MV-4-11 (cell line): Measurements from ENCODE around the gene PDE3B.
A peak's percentile ranks its signal among the peaks of the same experiment; 100 is the strongest.
"Not testable (repeated sequence)": the region's sequence is repeated elsewhere in the genome, so short reads cannot be mapped to it uniquely, and the experiment has no call there.

Experiments
- DNase-seq: peaks from one replicate; lab custom pipeline; 2025; lab: John Stamatoyannopoulos, UW

Gene PDE3B

GRCh38 chr11:14643697-14644225 is at the start of gene PDE3B:
Gene PDE3B (plus strand): TSS chr11:14643804. CDS start chr11:14644076, 272 bp downstream.
- DNase-seq = peak; percentile 74

GRCh38 chr11:14595261-14595660 is 48.3 kb upstream of the PDE3B start:
- DNase-seq = not testable (repeated sequence)

GRCh38 chr11:14607713-14608112 is 35.9 kb upstream of the PDE3B start:
- no peak for DNase-seq

DNA sequence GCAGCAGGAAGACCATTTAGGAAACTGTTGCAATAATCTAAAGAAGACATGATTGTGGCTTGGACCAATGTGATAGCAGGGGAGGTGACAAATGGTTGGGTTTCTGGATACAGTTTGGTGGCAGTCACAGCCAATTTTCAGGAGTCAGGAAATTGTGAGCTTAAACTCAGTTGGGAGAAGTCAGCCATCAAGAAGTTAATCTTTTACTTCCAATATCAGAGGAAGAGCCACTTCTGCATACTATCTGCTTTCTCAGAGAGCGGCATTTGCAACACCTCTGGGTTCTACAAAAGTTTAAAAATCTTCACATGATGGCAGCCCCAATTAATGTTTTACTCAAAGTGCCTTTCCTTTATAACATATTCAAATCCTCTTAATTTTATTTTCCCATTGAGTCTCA is 33.7 kb upstream of the PDE3B start:
- DNase-seq = no peak

GRCh38 chr11:14611939-14612338 is 31.7 kb upstream of the PDE3B start:
- DNase-seq = peak; percentile 91

DNA sequence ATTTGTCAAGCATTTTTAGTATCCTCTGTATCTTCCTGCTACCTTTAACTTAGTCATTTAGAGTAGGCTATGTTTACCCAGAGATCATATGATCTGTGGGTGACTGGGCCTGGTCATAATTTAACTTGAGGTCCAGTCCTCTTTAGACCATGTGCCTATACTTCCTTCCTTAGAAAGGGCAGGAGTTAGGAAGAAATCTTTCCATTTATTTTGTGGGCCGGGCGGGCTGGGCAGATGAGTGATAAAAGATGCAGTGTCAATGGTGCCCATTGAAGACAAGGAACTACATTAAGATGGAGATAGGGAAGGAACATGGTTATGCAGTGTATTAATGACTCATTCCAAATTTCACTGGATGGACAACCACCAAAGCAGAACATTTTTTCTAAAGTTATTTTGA is 30.9 kb upstream of the PDE3B start:
- peak; percentile 20 for DNase-seq

DNA sequence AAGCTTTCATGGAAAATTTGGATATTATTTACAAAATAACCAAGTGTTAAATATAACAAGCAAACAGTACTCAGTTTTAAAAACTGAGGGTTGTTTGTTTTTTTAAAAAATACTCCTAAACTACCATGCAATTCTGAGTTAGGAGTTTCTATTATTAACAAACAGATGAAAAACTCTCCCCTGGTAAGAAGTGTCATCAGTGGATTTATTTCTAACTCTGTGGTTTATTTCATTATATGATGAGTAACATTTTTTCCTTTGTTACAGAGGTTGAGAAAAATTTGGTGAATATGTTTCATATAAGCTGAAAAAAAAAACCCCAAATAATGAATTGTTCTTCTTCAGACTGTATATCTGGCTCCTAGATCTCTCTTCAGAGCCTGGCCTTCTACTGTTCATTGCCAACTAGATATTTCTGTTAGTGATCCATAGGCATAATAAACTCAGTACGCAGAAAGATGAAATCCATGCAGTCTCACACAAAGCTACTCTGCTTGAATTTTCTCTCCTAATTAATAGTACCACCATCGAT is 29.4 kb upstream of the PDE3B start:
- DNase-seq = no peak

- DNase-seq = peak; percentile 12
These were observed 26.2 kb upstream of the PDE3B start for GRCh38 chr11:14617241-14618027.

DNA sequence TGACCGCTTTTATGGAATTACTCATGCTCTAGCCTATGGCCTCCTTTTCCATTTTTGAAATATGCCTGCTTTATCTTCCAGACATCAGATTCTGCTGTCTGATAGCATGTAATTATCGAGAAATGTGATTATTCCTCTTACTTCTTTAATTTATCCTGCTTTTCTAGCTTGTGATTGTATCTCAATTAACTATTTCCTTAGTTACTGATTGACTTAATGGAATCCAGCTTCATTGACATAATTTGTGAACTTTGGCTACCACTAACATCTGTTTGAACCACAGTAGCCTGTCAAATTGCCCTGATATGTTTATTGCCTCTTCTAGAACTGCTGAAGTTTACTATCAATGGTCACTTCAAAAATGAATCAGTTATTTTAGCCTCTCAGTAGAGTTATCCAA is 25.5 kb upstream of the PDE3B start:
- DNase-seq = no peak

DNA sequence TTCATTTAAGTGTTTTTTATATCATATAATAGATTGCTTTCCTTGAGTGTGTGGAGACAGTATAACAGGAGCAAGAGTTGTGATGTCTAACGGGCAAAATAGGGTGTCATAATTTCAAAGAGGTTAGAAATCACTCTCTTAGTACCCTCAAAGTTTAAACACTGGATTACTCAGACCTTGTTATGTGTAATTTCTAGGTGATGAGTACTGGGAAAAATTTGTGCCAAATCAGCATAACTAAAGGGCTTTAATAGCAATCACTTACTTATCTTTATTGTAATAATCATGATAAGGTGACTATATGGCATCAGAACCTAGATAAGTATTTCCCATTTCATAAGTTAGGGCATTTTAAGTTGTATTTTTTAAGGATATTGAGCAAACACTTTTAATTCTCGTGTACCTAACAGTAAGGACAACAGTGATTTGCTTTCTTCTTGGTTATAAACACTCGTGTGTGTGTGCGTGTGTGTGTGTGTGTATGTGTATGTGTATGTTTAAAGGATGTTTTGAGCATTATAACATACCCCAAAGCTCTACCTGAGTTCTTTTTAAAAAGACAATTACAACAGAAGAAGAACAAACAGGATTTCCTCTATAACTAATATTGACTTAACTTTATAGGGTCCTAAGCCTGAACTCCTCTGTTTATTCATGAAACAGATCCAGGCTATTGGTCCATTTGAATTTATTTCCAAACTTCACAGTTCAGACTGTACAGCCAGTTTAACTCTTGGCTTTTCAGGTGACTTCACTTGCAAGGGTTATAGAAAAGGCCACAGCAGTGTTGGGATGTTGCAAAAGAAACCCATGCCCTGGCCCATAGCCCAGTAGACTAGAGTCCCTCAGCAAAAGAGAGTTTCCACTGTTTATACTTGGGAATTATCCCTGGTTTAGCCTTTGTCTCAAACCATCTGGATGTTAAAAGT is 23.7 kb upstream of the PDE3B start:
- no peak for DNase-seq

- DNase-seq = peak; percentile 27
These were observed 21.2 kb upstream of the PDE3B start for GRCh38 chr11:14622223-14622954.

- DNase-seq = no peak
These were observed 20.6 kb upstream of the PDE3B start for GRCh38 chr11:14623036-14623435.

DNA sequence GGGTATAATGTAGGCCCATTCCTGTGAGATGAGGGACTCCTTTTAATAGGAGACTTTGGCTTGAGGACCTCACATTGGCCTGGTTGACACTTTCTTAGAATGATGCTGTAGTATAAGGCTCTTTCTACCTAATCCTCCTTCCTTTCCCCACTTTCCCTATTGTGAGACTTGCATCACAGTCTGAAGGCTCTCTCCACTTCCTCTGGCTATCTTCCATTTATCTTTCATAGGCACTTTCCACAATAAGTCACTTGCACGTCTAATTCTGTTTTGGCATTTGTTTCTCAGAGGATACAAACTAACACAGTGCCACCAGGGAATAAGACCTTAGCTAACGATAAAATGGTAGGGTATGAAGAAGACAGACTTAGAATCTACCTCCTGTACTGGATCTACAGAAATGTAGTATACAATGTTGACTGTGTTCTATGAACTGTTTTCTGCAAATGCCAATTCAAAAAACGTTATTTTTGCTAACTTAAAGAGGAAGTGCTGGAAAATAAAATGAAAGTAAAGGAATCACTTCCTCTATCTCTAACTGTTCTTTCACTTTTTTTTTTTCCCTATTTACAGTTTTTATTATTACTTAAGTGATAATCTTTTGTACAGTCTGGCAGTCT is 17.9 kb upstream of the PDE3B start:
- DNase-seq = peak; percentile 93

DNA sequence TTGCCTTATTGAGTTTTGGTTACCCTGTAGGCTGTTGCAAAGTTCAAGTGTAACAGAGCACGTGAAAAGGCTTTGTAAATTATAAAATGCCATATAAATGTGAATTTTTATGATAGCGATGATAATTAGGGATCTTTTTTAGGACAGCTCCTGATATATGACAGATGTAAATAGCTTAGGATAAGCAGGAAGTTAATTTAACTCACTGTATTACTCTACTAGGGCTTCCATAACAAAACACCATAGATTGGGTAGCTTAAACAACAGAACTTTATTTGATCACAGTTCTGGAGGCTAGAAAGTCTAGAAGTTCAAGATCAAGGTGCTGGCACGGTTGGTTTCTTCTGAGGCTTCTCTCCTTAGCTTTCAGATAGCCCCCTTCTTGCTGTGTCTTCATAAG is 17.0 kb upstream of the PDE3B start:
- DNase-seq = no peak

DNA sequence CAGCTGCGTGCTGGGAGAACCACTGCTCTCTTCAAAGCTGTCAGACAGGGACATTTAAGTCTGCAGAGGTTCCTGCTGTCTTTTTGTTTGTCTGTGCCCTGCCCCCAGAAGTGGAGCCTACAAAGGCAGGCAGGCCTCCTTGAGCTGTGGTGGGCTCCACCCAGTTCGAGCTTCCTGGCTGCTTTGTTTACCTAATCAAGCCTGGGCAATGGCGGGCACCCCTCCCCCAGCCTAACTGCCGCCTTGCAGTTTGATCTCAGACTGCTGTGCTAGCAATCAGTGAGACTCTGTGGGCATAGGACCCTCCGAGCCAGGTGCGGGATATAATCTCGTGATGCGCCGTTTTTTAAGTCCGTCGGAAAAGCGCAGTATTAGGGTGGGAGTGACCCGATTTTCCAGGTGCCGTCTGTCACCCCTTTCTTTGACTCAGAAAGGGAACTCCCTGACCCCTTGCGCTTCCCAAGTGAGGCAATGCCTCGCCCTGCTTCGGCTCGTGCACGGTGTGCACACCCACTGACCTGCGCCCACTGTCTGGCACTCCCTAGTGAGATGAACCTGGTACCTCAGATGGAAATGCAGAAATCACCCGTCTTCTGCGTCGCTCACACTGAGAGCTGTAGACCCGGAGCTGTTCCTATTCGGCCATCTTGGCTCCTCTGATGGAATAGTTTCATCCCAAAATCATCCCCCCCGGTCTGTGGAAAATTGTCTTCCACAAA is 9.9 kb upstream of the PDE3B start:
- not testable (repeated sequence) for DNase-seq

DNA sequence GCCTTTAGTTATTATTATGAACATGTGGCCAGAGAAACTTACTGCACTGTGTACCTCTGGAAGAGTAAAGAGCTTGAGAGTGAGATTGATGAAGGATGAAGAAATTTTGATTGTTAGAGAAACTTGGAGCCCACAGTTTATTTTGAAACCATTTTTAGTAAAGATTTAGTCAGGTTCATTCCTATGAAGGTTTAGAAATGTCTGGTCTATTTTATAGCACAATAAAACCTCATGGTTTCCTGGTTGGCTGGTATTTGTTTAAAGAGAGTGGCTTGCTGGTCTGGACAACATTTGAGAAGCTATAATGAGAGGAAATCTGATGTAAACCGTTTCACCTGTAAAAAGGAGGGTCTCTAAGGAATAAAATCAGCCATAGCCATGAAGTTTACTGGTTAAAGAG is 8.8 kb upstream of the PDE3B start:
- DNase-seq = no peak

- DNase-seq = peak; percentile 56
These were observed 8.1 kb upstream of the PDE3B start for GRCh38 chr11:14635546-14635945.

DNA sequence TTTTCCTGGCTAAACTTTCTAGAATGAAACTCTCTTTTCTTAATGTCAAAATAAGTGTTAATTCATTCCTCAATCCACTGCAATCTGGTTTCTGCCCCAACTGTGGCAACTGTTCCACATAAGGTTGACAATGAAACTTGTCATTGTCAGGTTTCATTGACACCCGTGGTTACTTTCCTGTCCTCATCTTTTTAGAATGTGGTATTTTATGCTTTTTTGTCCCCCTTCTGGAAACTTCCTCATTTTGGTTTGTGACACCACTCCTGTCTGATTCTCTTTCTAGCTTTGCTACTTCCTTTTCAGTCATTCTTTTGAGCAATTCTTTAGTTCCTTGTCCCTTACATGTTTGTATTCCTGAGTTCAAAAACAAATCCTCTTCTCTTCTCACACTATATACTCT is 7.5 kb upstream of the PDE3B start:
- peak; percentile 96 for DNase-seq

GRCh38 chr11:14637868-14638409 is 5.7 kb upstream of the PDE3B start:
- no peak for DNase-seq

DNA sequence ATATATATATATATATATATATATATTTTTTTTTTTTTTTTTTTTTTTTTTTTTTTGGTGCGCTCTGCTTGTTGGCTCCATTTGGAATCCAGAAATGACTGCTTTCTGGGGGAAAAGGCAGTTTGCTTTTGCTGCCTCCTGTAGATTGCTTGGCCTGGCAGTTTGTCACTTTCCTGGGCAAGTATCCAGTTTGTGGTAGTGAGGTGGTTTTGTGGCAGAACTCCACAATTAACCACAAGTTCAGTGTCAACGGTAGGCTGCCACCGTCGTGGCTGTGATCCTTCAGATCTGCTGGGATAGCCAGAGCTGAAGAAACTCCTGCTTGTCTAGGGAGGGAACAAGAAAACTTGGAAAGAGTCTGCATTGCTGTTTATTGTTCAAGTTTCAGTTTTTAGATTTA is 5.0 kb upstream of the PDE3B start:
- DNase-seq = peak; percentile 90
